Measurements from ENCODE around the gene USP5.

GRCh38 chr12:6827437-6827911, 24.5 kb upstream of the USP5 start:
- TF ChIP-seq CTCF (IDR thresholded peaks at IDR 0.05) (no peak), POLR2AphosphoS5 (IDR thresholded peaks at IDR 0.05) (peak; percentile 74), POLR2A (IDR thresholded peaks at IDR 0.05) (no peak)
